Gastrocnemius medialis (tissue), 4 donors: ENCODE measurements around the gene KRT36.

ENCODE experiments used
- CTCF ChIP-seq, 5 experiments: fragments of 450-650 bp in 3 of 5; fragments of 200-600 bp in 2 of 5; sonication (generic) in 2 of 5; IDR thresholded peaks in 4 of 5; conservative IDR thresholded peaks in 1 of 5; 1 replicate in 4 of 5; 2 replicates in 1 of 5; pipeline ENCODE4 v1.5.1; 2016 to 2019; ENCODE audit warnings: antibody characterized with exemption in 5 of 5, mild to moderate bottlenecking in 3 of 5, moderate library complexity in 3 of 5
- POLR2A ChIP-seq, 2 donors: fragments of 450-650 bp; IDR thresholded peaks; one replicate each; pipeline ENCODE4 v1.6.1; 2017; ENCODE audit warnings: antibody characterized with exemption in 2 of 2, mild to moderate bottlenecking in 2 of 2, moderate library complexity in 2 of 2

DNA sequence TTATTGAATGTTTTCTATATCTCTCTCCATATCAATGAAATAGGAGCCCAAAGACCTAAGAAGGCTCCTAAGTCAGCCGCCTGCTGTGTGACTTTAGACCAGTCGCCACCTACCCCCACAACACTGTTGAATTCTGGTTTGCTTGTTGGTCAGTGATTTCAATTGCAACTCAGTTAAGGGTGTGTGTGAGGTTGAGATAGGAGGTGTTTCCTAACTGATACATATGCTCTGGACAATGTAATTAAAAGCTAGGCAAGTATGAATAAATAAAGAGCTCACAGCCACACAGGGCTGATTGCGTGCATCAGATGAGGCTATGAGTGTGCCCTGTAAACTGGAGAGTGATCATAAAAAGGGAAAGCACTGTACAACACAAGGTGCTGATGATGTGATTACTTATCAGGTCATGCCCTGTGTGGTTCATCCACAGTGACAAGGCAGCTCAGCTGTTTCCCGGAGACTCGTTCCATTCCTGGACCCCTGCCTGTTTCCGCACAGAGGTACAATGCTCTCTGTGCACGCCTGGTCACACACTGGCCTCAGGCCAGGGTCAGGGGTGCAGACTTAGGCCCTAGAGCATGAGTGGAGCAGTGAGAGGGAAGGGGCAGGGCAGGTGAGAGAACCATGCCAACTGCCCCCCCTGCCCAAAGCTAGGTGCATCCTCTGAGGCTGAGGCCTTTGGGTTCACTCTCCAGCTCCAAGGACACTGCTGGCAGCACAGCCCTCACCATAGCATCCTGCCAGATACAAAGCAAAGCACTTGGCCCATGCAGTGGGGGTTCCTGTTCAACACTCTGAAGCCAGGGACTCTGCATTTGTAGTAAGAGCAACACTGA, 5.5 kb downstream of the KRT36 start:
- no peak for TF ChIP-seq CTCF (IDR thresholded peaks at IDR 0.05 in 4 of 5, conservative IDR thresholded peaks at IDR 0.05 in 1 of 5)
- no peak for TF ChIP-seq POLR2A (IDR thresholded peaks at IDR 0.05)
